T-cell (primary cell): Measurements from ENCODE around the gene SPINT2. TPM values are rescaled to one million over a fixed set of nuclear protein-coding genes. Genes with fewer than 3 reads are reported as not detected.

Experiments
- ATAC-seq, 4 experiments: fragments of 200-7000 bp in 3 of 4; fragments of 150-1000 bp in 1 of 4; cut with Tn5 transposase; replicated peaks in 1 of 4; 1 replicate in 3 of 4; 2 replicates in 1 of 4; pipeline ENCODE4 v1.10.0; 2021; ENCODE audit warnings: moderate library complexity in 3 of 4, mild to moderate bottlenecking in 2 of 4, moderate number of reproducible peaks in 1 of 4
- CTCF ChIA-PET, 2 donors: fragments of 300-600 bp; sonication (Branson Sonifier 250); formaldehyde crosslinking; loops; one replicate each; lab custom pipeline; 2022; ENCODE audit warnings: antibody characterized with exemption in 2 of 2; lab: Charles Lee
- POLR2A ChIA-PET, 2 donors: fragments of 300-600 bp; sonication (Branson Sonifier 250); formaldehyde crosslinking; loops; one replicate each; lab custom pipeline; 2022; ENCODE audit warnings: antibody characterized with exemption in 2 of 2; lab: Charles Lee
- DNase-seq, 35 experiments: peaks; one replicate each; pipeline versions ENCODE4 v3.0.0 to v3.0.0-alpha.2; 2013 to 2023
- H3K27ac ChIP-seq: one replicate; pipeline ENCODE4 v1.5.1; 2013; ENCODE audit warnings: low read length
- H3K27me3 ChIP-seq, 2 experiments: replicated peaks in 1 of 2; 1 replicate in 1 of 2; 2 replicates in 1 of 2; pipeline versions ENCODE4 v1.6.1 to v1.7.0; 2013; ENCODE audit warnings: low read length in 1 of 2, mixed read lengths in 1 of 2; ENCODE audit not compliant: control insufficient read depth in 2 of 2, insufficient read depth in 2 of 2; ENCODE audit errors: extremely low read depth in 1 of 2
- H3K36me3 ChIP-seq, 2 donors: 1 replicate in 1 of 2; 2 replicates in 1 of 2; pipeline versions ENCODE4 v1.6.1 to v1.7.0; 2013; ENCODE audit warnings: low read length in 1 of 2; ENCODE audit not compliant: control insufficient read depth in 2 of 2, insufficient read depth in 1 of 2; ENCODE audit errors: extremely low read depth in 1 of 2
- H3K4me1 ChIP-seq, 2 experiments: 1 replicate in 1 of 2; 2 replicates in 1 of 2; pipeline versions ENCODE4 v1.6.1 to v1.7.0; 2013; ENCODE audit warnings: low read length in 2 of 2, mixed read lengths in 1 of 2; ENCODE audit not compliant: insufficient read depth in 2 of 2, control insufficient read depth in 1 of 2; ENCODE audit errors: extremely low read depth in 1 of 2
- H3K4me3 ChIP-seq, 2 donors: 1 replicate in 1 of 2; 2 replicates in 1 of 2; pipeline versions ENCODE4 v1.5.1 to v1.7.0; 2013; ENCODE audit warnings: mild to moderate bottlenecking in 2 of 2, low read length in 1 of 2, moderate library complexity in 1 of 2; ENCODE audit not compliant: control insufficient read depth in 1 of 2; ENCODE audit errors: extremely low read depth in 1 of 2
- H3K9me3 ChIP-seq: 2 replicates; pipeline ENCODE4 v1.7.0; 2013
- H3K27ac Mint-ChIP-seq, 2 donors: one replicate each; pipeline ENCODE4 v1.8.0; 2020 to 2021; ENCODE audit warnings: mild to moderate bottlenecking in 2 of 2, mixed read lengths in 2 of 2
- H3K27me3 Mint-ChIP-seq, 2 donors: one replicate each; pipeline ENCODE4 v1.8.0; 2021 to 2022; ENCODE audit warnings: mixed read lengths in 2 of 2
- H3K36me3 Mint-ChIP-seq: one replicate; pipeline ENCODE4 v1.8.0; 2021; ENCODE audit warnings: mixed read lengths
- H3K4me1 Mint-ChIP-seq, 3 donors: one replicate each; pipeline ENCODE4 v1.8.0; 2020 to 2022; ENCODE audit warnings: mixed read lengths in 3 of 3, mild to moderate bottlenecking in 1 of 3
- H3K4me3 Mint-ChIP-seq, 3 donors: one replicate each; pipeline ENCODE4 v1.8.0; 2020 to 2022; ENCODE audit warnings: mild to moderate bottlenecking in 3 of 3, mixed read lengths in 3 of 3, moderate library complexity in 3 of 3
- H3K9me3 Mint-ChIP-seq, 3 donors: one replicate each; pipeline ENCODE4 v1.8.0; 2020 to 2022; ENCODE audit warnings: mixed read lengths in 3 of 3
- WGBS: methylation state at CpG from one replicate; pipeline ENCODE4 v1.1.5; 2013; ENCODE audit warnings: missing lambda C conversion rate; ENCODE audit not compliant: insufficient coverage; 5-methylcytosine and 5-hydroxymethylcytosine counted together
- total RNA-seq, 35 experiments: library from RNA in 6 of 35; stranded (reverse) in 6 of 35; fragments of 120-200 nt in 1 of 35; gene quantifications; one replicate each; pipeline versions ENCODE4 v1.2.1 to v1.2.4 and lab custom pipeline; 2013 to 2026

SPINT2 gene
- total RNA-seq, 5 donors from 2014 or later (not counting 1 experiment from before 2014, with no cell fraction given) = 30.3 to 48.5 (median 37.9) TPM

- Histone ChIP-seq H3K36me3 (no peaks in the 10 kb centered on the region), H3K27ac (no peak overlapping the region), H3K27me3 (peaks cover 0 to 17% of the 10 kb centered on the region in 2 experiments), H3K4me3 (no peak overlapping the region), H3K4me1 (peaks cover 0 to 7% of the 10 kb centered on the region in 2 experiments), H3K9me3 (no peaks in the 10 kb centered on the region)
- Mint-ChIP-seq H3K4me3 (no peak overlapping the region), H3K4me1 (peaks cover 4 to 8% (median 6%) of the 10 kb centered on the region in 3 donors), H3K27me3 (peaks cover 4 to 6% of the 10 kb centered on the region in 2 donors), H3K36me3 (no peaks in the 10 kb centered on the region), H3K27ac (no peak overlapping the region), H3K9me3 (no peaks in the 10 kb centered on the region)
- ChIA-PET POLR2A (no interaction called here), CTCF (interaction anchor here in 1 of 2 donors (0.7 kb wide), 1 partner anchor 2000 kb away, joined by 16 read pairs; no protein-coding TSS in a partner anchor)
- WGBS = no CpG with 5 or more reads among the region's 5 CpGs
- no peak for ATAC-seq
- DNase-seq = no peak
These were observed 17.2 kb upstream of the SPINT2 start for GRCh38 chr19:38247126-38247525.

GRCh38 chr19:38247734-38248268 lies 16.6 kb upstream of the SPINT2 start:
- Histone ChIP-seq H3K9me3 (no peaks in the 10 kb centered on the region), H3K27ac (no peak overlapping the region), H3K36me3 (no peaks in the 10 kb centered on the region), H3K4me3 (no peak overlapping the region), H3K4me1 (peaks cover 0 to 7% of the 10 kb centered on the region in 2 experiments), H3K27me3 (peaks cover 0 to 23% of the 10 kb centered on the region in 2 experiments)
- Mint-ChIP-seq H3K9me3 (no peaks in the 10 kb centered on the region), H3K27ac (no peak overlapping the region), H3K4me1 (peaks cover 4 to 8% (median 6%) of the 10 kb centered on the region in 3 donors), H3K36me3 (no peaks in the 10 kb centered on the region), H3K27me3 (peaks cover 4 to 6% of the 10 kb centered on the region in 2 donors), H3K4me3 (no peak overlapping the region)
- DNase-seq (no peak), ATAC-seq (no peak)
- 68% methylated on average over 3 of the region's 9 CpGs for WGBS
- ChIA-PET CTCF (interaction anchor here in 1 of 2 donors (0.7 kb wide), 1 partner anchor 1999 kb away, joined by 16 read pairs; no protein-coding TSS in a partner anchor), POLR2A (no interaction called here)

GRCh38 chr19:38248421-38248820 lies 16.0 kb upstream of the SPINT2 start:
- H3K4me1 ChIP-seq = peaks cover 0 to 6% of the 10 kb centered on the region in 2 experiments
- Mint-ChIP-seq H3K9me3 (no peaks in the 10 kb centered on the region), H3K4me1 (peaks cover 4 to 8% (median 6%) of the 10 kb centered on the region in 3 donors), H3K4me3 (no peak overlapping the region), H3K27ac (no peak overlapping the region), H3K27me3 (peaks cover 4 to 6% of the 10 kb centered on the region in 2 donors), H3K36me3 (no peaks in the 10 kb centered on the region)
- peaks cover 0 to 23% of the 10 kb centered on the region in 2 experiments for H3K27me3 ChIP-seq
- no peak overlapping the region for H3K27ac ChIP-seq
- H3K4me3 ChIP-seq = no peak overlapping the region
- 88% methylated on average over 7 of the region's 7 CpGs for WGBS
- H3K9me3 ChIP-seq = no peaks in the 10 kb centered on the region
- ChIA-PET POLR2A (no interaction called here), CTCF (no interaction called here)
- DNase-seq (no peak), ATAC-seq (no peak)
- no peaks in the 10 kb centered on the region for H3K36me3 ChIP-seq

GRCh38 chr19:38250428-38250820 lies 13.9 kb upstream of the SPINT2 start:
- POLR2A ChIA-PET = no interaction called here

GRCh38 chr19:38250821-38251563 lies 13.4 kb upstream of the SPINT2 start:
- Histone ChIP-seq H3K4me3 (no peak overlapping the region), H3K36me3 (no peaks in the 10 kb centered on the region), H3K27ac (no peak overlapping the region), H3K27me3 (peaks cover 0 to 33% of the 10 kb centered on the region in 2 experiments), H3K4me1 (no peaks in the 10 kb centered on the region), H3K9me3 (no peaks in the 10 kb centered on the region)
- Mint-ChIP-seq H3K4me3 (no peak overlapping the region), H3K27ac (no peak overlapping the region), H3K27me3 (peaks cover 14 to 16% of the 10 kb centered on the region in 2 donors), H3K36me3 (no peaks in the 10 kb centered on the region), H3K9me3 (no peaks in the 10 kb centered on the region), H3K4me1 (peaks cover 0 to 5% (median 0%) of the 10 kb centered on the region in 3 donors)
- no peak for DNase-seq
- no peak for ATAC-seq
- 88% methylated on average over 14 of the region's 18 CpGs for WGBS
- ChIA-PET POLR2A (interaction anchor here in 1 of 2 donors (0.6 kb wide), 1 partner anchor 376 kb away, joined by 3 read pairs; no protein-coding TSS in a partner anchor), CTCF (no interaction called here)

More at GRCh38 chr19:38250428-38250820, 13.9 kb upstream of the SPINT2 start:
- Mint-ChIP-seq H3K4me1 (peaks cover 0 to 5% (median 0%) of the 10 kb centered on the region in 3 donors), H3K36me3 (no peaks in the 10 kb centered on the region), H3K27ac (no peak overlapping the region), H3K9me3 (no peaks in the 10 kb centered on the region), H3K4me3 (no peak overlapping the region), H3K27me3 (peaks cover 9 to 12% of the 10 kb centered on the region in 2 donors)
- Histone ChIP-seq H3K36me3 (no peaks in the 10 kb centered on the region), H3K27me3 (peaks cover 0 to 27% of the 10 kb centered on the region in 2 experiments), H3K9me3 (no peaks in the 10 kb centered on the region), H3K27ac (no peak overlapping the region), H3K4me3 (no peak overlapping the region), H3K4me1 (no peaks in the 10 kb centered on the region)
- ATAC-seq (no peak), DNase-seq (no peak)
- CTCF ChIA-PET = interaction anchor here in 1 of 2 donors (0.6 kb wide), 1 partner anchor 14 kb away, joined by 4 read pairs; no protein-coding TSS in a partner anchor

- ATAC-seq (no peak), DNase-seq (no peak)
- Histone ChIP-seq H3K27me3 (peaks cover 0 to 38% of the 10 kb centered on the region in 2 experiments), H3K4me3 (no peak overlapping the region), H3K27ac (no peak overlapping the region), H3K9me3 (no peaks in the 10 kb centered on the region), H3K36me3 (no peaks in the 10 kb centered on the region), H3K4me1 (peaks cover 0 to 4% of the 10 kb centered on the region in 2 experiments)
- Mint-ChIP-seq H3K9me3 (no peaks in the 10 kb centered on the region), H3K36me3 (no peaks in the 10 kb centered on the region), H3K4me3 (no peak overlapping the region), H3K27ac (no peak overlapping the region), H3K27me3 (peaks cover 15 to 16% of the 10 kb centered on the region in 2 donors), H3K4me1 (peaks cover 0 to 6% (median under 1%) of the 10 kb centered on the region in 3 donors)
- ChIA-PET CTCF (no interaction called here), POLR2A (interaction anchor here in 1 of 2 donors (0.6 kb wide), 1 partner anchor 376 kb away, joined by 3 read pairs; no protein-coding TSS in a partner anchor)
- 35% methylated on average over 10 of the region's 10 CpGs for WGBS
These were observed 12.8 kb upstream of the SPINT2 start for GRCh38 chr19:38251564-38252051.
